Epithelial cell of proximal tubule (primary cell): ENCODE results near the gene LRRFIP1. TPM values are rescaled to one million over a fixed set of nuclear protein-coding genes. Genes with fewer than 3 reads are reported as not detected.

Experiments
- DNase-seq: peaks from one replicate; pipeline ENCODE4 v3.0.0-alpha.2; 2011; ENCODE audit warnings: low read depth
- H3K4me3 ChIP-seq: 2 replicates; pipeline ENCODE4 v1.5.1; 2011; ENCODE audit warnings: low read depth, mild to moderate bottlenecking, low read length
- total RNA-seq: library from RNA; depleted of rRNA; stranded (reverse); fragments of >200 nt; gene quantifications from 2 replicates; pipeline ENCODE4 v1.2.3, GENCODE V29; 2015
- TF ChIP-seq, protein P1 (sequence below): conservative IDR thresholded peaks from 2 replicates; pipeline ENCODE4 v1.5.1; 2012; ENCODE audit warnings: low read depth, mild to moderate bottlenecking, low read length

The LRRFIP1 gene
- total RNA-seq, 1 donor from 2014 or later = 69.0 TPM

- TF ChIP-seq, protein P1, sequence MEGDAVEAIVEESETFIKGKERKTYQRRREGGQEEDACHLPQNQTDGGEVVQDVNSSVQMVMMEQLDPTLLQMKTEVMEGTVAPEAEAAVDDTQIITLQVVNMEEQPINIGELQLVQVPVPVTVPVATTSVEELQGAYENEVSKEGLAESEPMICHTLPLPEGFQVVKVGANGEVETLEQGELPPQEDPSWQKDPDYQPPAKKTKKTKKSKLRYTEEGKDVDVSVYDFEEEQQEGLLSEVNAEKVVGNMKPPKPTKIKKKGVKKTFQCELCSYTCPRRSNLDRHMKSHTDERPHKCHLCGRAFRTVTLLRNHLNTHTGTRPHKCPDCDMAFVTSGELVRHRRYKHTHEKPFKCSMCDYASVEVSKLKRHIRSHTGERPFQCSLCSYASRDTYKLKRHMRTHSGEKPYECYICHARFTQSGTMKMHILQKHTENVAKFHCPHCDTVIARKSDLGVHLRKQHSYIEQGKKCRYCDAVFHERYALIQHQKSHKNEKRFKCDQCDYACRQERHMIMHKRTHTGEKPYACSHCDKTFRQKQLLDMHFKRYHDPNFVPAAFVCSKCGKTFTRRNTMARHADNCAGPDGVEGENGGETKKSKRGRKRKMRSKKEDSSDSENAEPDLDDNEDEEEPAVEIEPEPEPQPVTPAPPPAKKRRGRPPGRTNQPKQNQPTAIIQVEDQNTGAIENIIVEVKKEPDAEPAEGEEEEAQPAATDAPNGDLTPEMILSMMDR = no peak
- no peak overlapping the region for H3K4me3 ChIP-seq
- DNase-seq = no peak
Measured at GRCh38 chr2:237599465-237600110, 27.8 kb upstream of the LRRFIP1 start.

DNA sequence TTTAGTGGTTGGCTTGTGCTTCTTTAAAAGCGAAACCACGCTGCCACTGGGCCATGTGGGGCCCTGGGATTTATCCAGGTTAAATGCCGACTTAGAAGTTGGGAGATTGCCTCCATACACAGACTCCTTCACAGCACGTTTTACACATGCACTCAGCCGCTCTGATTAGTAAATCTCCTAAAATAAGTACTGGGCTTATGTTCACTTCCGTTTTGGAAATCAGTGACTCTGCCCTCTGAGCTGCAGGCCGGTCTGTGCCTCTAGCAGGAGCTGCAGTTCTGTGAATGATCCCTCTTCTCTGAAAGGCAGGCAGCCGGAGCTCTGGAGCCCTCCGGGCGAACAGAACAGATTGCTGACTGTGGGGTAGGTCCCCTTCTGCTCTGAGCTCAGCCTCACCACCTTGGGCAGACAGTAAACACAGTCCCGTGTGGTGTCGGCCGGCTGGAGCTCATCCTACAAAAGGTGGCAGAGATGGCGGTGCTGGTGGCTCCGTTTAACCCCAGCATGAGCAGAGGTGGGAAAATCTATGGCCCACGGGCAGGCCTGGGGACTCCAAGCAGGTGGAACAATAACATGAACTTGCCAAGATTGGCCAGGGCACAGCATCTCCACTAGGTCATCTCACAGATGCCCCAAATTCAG is 27.1 kb upstream of the LRRFIP1 start:
- TF ChIP-seq, protein P1 = no peak
- DNase-seq = no peak
- no peak overlapping the region for H3K4me3 ChIP-seq

GRCh38 chr2:237601453-237602116 is 25.8 kb upstream of the LRRFIP1 start:
- DNase-seq = no peak
- TF ChIP-seq, protein P1 = peak; percentile 18

DNA sequence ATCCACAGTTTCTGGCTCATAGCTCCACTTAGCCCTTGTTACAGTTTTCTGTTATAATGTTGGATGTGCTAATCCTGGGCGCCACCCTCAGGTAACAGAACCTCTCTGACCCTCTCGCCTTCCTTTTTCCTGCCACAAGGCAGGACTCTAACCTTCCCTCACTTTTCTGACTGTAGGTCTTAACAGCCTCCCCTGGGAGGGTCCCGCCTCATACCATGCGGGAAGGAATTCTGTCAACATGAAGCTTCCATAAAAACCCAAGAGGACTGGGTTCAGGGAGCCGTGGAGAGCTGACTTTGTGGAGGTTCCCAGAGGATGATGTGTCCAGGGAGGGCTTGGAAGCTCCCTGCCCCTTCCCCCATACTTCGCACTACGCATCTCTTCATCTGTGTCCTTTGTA is 25.0 kb upstream of the LRRFIP1 start:
- TF ChIP-seq, protein P1 = no peak
- no peak overlapping the region for H3K4me3 ChIP-seq
- no peak for DNase-seq

More at GRCh38 chr2:237601453-237602116, 25.8 kb upstream of the LRRFIP1 start:
- H3K4me3 ChIP-seq = no peak overlapping the region

DNA sequence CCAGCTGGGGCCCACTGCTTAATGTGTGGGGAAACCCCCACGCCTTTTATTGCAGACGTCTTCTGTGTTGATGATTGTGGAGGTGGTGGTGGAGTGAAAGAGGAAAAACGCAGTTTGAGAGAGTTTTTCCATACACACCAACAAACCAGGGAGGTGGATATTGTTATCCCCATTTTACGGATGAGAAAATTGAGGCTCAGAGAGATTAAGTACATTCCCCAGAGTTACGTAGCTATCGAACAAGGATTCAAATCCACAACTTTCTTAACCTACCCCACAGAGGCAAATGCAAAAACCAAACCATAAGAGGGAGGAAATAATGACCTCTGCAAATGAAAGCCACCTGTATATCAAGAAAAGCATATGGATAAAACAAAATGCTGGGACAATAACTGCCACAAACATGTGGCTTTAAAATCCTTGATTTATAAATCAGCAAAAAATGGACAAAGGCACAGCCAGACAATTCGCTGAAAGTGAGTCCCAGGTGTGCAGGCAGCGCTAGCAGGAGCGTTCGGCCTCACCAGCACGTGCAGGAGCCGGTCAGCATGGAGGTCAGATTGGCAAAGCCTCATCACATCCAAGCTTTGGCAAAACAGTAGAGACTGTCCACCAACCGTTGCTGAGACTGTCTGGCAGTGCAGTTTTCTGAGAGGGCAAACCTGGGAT is 24.2 kb upstream of the LRRFIP1 start:
- TF ChIP-seq, protein P1 = no peak
- DNase-seq = no peak
- no peak overlapping the region for H3K4me3 ChIP-seq

- H3K4me3 ChIP-seq = no peak overlapping the region
- TF ChIP-seq, protein P1 = no peak
- DNase-seq = no peak
Measured at GRCh38 chr2:237603718-237604362, 23.5 kb upstream of the LRRFIP1 start.
